HL-60/S4 treated with phorbol 12-myristate 13-acetate at 8.2 ng/mL for 4 days and 3 days (cell line): ENCODE results near the gene LGR4.
"Not testable (repeated sequence)": the region's sequence is repeated elsewhere in the genome, so short reads cannot be mapped to it uniquely, and the experiment has no call there.

Experiments used
- in situ Hi-C: fragments of 300-500 bp; cut with MboI; formaldehyde crosslinking; loops from 2 replicates; pipeline ENCODE4 v1.15.0; 2022; ENCODE audit warnings: low sequenced_read_pairs

LGR4 gene

DNA sequence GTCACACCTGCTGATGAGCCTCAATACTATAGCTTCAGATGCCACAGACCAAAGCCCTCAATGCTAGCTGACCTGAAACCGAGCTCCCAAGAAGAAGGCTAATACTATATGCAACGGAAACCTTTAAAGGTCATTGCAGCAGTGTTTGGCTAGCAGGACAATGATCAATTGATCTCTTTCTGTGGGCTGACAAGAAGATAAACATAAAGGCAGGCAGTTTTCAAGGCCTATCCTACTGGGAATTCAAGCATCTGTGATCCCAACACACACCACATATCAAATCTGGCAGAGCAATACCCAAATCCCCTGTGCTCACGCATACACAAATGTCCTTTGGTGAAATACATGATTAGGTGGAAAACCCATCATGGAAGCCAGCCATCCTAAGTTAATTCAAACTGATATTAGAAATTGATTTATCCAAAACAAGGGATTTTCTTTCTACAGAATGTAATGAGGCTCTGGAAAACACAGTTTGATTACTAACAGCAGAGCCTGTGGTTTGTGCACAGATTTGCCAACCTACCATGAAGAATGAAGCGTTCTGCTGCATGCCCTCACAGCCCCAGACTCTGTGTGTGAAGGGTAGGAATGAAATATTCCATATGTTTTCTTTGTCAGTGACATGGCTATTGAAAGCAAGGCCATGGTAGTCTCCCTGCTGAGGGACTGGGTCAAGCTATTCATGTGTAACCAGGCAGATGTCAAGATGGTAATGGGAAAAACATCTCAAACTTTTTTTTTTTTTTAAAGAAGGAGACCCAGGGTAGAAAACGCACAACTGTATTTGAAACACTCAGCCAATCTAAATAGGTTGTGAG, 12.2 kb downstream of the LGR4 start:
- in situ Hi-C loops, result no loop called here

DNA sequence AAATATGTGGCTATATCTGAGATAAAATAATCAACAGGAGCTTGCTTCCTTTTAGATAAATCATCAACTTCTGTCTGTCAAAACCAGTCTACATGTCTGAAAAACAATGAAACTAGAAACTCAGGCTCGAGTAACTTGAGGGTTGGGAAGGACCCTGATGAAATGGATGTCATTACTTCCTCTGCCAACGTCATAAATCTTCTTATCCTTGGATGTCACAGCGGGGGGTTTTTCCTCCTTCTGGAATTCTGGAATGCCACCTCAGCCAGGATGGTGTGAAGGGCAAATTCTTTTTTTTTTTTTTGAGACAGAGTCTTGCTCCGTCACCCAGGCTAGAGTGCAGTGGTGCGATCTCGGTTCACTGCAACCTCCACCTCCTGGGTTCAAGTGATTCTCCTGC, 13.4 kb downstream of the LGR4 start:
- in situ Hi-C loops, result no loop called here

DNA sequence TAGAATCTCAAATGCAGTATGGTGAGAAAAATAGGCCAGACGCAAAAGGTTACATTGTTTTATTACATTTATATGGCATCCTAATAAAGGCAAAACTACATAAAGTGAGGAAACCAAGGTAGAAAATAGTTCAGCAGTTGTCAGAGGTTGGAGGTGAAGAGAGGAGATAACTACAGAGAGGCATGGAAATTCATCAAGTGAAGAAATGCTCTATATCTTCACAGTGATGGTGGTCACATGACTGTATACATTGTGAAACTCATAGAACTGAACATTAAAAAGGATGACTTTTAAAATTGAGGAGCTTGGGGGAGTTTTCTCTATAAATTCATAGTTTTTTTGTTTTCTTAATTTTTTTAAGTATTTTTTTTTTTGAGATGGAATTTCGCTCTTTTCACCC, 14.4 kb downstream of the LGR4 start:
- in situ Hi-C loops, result no loop called here

DNA sequence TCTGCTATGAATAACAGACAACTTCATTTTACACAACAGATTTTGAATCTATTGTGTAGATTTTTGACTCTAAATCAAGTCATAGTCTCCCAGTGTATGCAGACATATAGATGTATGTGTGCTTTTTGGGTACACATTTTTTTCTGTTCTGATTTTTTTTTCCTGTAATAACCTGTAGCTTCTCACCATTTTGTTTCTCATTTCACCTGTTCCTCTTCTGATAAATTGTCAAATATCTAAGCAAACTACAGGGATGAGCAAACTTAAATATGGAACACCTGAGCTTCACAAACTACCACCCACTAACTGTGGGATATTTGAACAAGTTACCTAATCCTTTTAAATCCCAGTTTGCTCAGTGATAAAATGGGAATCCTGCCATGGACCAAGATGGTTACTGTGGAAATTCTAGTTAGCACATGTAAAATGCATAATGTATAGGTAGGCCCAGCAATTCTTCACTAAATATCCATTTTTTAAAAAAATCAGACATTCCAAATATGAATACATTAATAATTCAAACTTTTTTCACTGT, 15.7 kb downstream of the LGR4 start:
- in situ Hi-C loops, result no loop called here

DNA sequence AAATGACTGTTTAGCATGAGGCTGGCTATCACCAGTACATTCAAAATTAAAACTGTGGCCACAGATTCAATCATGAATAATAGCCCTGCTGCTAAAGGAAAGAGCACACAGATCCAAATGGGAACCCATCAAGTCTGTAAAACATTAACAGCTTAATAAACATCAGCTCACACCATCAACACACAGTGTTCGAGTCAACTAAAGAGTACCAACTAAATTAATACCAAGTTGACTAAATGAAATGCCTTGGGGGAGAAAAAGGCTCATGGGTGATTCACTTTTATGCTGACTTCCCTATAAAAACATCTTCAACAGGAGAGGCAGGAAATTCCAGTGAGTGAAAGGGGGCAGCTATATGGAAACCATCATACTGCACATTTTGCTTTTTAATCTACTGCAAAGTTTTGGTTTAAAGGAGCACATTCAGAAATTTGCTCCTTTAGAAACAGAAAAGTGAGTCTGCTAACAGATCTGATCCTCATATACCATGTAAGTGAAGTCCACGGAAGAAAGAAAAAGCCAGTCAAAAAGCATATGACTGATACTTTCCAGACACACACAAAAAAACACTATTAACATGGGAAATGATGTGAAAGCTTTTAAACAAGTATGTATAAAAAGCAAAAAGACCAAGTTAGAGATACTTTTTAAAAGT, 16.3 kb downstream of the LGR4 start:
- in situ Hi-C loops, result no loop called here

DNA sequence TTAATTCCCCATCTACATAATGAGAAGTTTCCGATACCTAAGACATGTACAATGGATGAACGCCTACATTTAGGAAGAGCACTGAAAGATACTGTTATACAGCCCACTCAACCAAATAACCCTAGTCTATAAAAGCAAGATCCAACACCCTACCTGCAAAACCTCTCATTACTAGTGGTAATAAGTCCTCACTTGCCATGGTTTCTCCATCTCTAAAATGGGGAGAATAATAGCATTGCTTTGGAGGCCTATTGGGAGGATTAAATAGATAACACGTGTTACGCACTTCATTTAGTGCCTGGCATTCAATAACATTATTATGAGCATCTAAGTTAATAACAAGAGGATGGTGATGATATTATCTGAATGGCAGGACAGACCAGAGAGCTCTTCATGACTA, 16.9 kb downstream of the LGR4 start:
- in situ Hi-C loops, result no loop called here

DNA sequence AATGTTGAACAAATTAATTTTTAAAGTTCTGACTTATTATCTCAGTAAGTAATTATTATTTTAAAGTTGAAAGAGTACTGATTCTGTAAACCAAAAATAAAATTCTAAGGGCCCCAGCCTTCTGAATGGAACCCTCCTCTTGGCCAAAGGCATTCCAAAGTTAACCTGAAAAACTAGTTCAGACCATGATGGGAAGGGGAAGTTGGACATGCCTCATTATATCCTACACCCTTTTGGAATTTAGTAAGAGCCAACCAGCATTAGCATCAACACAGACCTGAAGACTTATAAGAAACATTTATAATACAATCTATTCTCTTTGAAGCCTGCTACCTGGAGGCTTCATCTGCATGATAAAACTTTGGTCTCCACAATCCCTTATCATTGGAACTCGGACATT, 18.9 kb downstream of the LGR4 start:
- in situ Hi-C loops, result no loop called here

DNA sequence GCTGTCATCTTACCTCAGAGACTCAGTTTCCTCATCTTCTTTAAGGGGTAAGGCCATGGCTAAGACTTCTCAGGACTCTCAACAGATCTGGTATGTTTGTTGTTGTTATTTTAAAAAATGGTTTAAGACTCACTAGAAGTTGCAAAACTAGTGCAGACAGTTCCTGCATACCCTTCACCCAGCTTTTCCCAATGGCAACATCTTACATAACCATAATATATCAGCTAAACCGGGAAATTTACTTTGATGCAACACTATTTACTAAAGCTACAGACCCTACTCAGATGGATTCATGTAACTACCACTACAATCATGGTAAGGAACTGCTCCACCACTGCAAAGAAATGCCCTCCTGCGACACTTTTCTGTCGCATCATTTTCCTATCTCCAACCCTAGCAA, 20.4 kb downstream of the LGR4 start:
- in situ Hi-C loops, result no loop called here

DNA sequence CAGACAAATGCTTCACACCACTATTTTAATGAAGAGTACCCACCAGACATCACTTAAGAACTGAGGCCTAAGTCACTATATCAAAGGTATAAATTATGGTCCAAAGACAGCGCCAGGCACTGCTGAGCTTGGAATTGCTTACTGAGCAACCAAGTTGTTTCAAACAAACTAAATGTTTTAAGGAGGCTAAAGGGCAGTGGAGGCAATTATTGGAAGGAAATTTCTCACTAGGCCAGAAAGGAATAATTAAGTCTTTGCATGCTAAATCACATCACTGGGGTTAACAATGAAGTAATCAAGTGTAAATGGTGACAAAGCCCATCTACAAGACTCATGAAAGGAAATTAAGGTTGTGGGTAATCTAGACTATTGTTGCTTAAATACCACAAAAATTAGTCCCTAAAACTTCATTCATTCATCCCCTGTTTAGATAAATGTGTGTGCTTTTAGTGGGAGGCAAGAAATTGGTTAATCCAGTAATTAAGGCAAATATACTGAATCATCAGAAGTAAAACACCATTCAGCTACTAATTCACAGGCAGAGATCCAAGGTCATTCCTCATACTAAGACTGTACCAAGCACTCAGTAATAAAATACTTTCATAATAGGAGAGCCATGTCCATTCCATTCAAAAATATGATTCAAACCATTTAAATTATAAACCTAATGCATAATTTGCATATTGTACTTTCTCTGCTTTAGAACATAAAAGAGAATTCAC, 21.2 kb downstream of the LGR4 start:
- in situ Hi-C loops, result no loop called here

DNA sequence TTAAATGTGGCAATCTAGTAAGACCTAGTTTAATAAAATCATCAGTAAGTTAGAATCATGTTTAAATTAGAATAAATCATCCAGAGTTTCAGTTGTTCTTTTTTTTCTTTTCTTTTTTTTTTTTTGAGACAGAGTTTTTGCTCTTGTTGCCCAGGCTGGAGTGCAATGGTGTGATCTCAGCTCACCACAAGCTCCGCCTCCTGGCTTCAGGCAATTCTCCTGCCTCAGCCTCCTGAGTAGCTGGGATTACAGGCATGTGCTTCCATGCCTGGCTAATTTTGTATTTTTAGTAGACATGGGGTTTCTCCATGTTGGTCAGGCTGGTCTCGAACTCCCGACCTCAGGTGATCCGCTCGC, 24.4 kb downstream of the LGR4 start:
- in situ Hi-C loops, result not testable (repeated sequence)

DNA sequence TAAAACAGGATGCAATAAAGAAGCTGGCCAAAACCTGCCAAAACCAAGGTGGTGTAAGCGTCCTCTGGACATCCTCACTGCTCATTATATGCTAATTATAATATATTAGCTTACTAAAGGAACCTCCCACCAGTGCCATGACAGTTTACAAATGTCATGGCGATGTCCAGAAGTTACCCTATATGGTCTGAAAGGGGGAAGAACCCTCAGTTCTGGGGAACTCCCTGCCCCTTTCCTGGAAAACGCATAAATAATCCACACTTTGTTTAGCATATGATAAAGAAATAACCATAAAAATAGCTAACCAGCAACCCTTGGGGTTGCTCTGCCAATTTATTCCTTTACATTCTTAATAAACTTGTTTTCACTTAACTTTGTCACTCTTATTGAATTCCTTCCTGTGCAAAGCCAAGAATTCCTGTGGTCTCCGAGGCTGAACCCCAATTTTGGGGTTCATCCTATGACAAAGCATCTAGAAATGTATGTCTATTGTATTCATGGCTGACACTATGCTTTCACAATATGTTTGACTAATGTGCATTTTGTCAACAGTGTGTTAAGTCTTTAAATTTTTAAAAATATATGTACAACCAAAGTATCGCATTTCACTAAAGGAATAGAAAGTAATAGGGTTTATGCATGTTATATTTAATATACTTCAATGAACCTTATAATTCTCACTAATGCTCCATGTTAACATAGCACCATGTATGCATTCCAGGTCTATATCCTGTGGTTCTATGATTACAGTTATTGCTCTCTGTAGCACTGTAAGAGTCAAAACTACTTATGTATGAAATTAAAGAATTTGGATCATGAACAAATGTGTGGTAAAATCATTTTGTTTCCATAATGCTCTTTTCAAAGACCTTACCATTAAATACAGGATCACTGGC, 25.1 kb downstream of the LGR4 start:
- in situ Hi-C loops, result no loop called here

DNA sequence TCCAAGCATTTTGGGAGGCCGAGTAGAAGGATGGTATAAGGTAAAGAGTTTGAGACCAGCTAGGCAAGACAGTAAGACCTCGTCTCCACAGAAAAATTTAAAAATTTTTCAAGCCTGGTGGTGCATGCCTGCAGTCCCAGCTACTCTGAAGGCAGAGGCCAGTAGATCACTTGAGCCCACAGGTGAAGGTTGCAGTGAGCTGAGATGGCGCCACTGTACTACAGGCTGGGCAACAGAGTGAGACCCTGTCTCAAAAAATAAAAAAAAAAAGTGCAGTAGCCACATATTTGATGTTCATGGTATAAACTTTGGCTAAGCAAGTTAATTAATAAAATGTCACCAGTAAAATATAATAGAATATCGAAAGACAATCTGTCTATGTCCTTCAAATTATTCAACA, 27.0 kb downstream of the LGR4 start:
- in situ Hi-C loops, result no loop called here

DNA sequence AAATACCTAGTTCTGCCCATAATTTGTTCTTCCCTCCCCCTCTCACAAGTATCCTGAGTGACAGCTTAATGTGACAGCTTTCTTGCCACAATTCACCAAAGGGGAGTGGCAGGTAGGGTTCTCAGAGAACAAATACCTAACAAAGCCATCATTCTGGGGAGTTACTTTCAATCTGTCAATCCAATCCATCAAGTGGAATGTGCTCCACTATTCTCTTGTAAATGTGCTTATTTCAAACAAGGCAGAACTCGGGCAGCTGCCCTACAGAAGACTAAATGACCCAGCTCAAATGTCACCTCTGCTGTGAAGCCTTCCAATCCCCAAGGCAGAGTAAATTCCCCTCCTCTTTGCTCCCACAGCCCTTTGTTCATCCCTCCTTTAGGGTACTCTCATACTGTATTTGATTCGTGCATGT, 27.8 kb downstream of the LGR4 start:
- in situ Hi-C loops, result no loop called here

DNA sequence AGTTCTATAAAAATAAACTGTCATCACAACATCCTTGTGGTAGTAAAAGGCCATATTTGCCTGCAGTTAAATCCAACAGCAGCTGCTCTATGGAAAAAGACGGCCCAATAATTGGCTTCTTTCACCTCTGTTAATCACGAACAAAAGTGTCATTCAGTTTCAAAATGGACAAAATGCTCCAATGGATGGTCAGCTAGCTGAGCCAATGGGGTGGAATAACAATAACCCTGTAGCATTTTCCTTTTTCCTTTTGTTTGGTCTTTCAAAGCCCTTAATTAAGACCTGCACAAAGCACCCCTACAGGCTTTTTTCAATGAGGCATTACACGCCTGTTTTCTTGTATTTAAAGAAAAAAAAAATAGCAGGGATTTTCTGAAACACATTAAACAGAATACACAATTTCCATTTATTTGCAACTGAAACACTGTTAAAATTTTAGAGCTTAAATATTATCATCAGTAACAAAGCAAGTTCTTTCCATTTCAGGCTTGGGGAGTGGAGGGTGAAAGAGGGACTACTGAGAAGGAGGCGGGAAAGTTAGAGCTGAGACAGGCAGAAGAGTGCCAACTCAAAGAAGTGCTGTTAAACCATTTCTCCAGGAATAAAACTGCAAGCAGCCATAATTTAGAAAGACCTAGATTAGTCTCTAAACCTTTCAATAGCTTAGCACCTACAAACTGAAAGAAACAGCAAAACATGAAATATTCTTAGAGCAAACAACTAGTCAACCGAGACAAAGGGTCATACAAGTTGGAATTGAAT, 28.7 kb downstream of the LGR4 start:
- in situ Hi-C loops, result no loop called here

DNA sequence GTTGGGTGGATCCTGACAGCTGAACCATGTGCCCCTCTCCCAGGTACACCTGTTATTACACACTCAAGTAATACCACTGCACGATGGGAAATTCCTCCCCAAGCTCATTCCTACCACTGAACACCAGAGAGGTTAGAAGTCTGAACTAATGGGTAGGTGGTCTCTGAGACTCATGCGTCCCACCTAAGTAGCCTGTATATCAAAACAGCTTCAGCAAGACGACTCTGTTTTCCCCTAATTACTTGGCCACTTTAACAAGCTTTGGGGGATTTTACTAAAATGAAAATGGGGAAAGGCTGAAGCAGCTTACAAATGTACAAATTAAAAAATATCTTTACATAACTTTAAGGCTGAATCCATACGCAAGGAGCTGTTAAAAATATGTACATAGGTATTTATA, 29.4 kb downstream of the LGR4 start:
- in situ Hi-C loops, result no loop called here

DNA sequence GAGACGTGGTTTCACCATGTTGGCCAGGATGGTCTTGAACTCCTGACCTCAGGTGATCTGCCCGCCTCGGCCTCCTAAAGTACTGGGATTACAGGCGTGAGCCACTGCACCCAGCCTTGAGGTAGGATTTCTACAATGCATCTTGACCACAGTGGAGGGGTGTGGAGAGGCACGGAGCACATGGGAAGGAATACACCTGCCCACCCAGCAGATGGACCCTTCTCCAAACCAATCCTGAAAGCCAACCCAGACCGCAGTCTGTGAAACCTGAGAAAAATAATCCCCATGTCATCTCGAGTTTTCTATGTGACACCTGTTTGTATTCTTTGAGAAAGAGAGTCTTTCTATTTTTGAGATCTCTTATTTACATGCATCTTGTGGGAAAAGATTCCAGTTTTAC, 32.5 kb downstream of the LGR4 start:
- in situ Hi-C loops, result no loop called here

DNA sequence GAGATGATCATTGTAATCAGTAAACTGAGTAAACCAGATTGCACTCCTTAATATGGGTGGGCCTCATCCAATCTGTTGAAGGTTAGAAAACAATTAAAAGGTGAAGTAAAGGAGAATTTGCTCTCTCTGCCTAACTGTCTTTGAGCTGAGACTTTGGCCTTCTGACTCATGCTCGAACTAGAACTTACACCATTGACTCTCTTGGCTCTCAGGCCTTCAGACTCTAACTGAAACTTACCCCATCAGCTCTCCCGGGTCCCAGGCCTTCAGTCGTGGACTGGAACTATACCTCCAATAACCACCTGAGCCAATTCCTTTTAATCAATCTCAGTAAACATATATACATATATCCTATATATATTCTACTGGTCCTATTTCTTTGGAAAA, 34.0 kb downstream of the LGR4 start:
- in situ Hi-C loops, result no loop called here

DNA sequence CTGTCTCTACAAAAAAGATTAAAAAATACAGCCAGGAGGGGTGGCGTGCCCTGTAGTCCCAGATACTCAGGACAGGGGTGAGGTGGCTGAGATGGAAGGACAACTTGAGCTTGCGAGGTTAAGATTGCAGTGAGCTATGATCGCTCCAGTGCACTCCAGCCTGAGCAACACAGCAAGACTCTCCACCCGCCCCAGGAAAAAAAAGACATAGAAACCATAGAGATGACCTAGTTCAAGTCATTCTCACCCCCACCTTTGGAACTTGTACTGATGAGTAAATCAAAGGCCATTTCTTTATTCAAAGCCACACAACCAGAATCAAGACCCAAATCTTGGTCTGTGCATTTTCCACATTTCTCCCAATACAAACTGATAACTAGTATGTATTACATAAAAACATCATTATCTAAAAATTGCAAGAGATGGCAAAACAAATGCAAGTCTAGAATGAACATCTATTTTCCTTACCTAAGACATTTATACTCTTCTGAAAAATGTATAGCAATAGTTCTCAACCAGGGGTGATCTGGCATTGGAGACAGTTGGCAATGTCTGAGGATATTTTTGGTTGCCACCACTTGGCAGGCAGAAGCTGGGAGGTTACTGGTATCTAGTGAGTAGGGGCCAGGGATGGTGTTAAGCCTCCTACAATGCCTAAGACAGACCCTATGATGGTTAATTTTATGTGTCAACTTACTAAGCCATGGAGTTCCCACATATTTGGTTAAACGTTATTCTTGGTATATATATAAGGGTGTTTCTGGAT, 34.6 kb downstream of the LGR4 start:
- in situ Hi-C loops, result no loop called here

DNA sequence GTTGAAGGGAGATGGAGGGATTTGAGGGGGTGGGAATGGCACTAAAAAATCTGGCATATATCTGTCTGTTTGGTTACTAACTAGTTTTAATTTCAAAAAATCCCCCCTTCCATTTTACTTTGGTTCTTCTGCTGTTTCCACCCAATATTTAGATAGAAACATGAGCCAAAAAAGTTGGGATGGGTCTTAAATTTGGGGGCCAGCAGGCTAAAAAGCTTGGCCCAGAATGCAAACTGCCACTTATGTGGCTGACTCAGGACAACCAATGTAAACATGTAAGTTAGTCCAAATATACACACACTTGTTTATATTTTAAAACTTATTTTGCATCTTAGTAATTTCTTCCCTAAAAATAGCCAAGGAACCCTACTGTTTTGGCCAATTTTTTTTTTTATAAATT, 35.7 kb downstream of the LGR4 start:
- in situ Hi-C loops, result no loop called here
